GM12872 (cell line): ENCODE results near the gene AATK.

Experiments used
- CTCF ChIP-seq: IDR thresholded peaks from 3 replicates; pipeline ENCODE4 v1.5.1; 2011; ENCODE audit warnings: low read depth, mild to moderate bottlenecking, low read length, moderate library complexity; ENCODE audit not compliant: insufficient read depth

Gene AATK

GRCh38 chr17:81110488-81111040 lies 55.5 kb downstream of the AATK start:
- no peak for TF ChIP-seq CTCF

GRCh38 chr17:81109957-81110356 lies 56.1 kb downstream of the AATK start:
- no peak for TF ChIP-seq CTCF

DNA sequence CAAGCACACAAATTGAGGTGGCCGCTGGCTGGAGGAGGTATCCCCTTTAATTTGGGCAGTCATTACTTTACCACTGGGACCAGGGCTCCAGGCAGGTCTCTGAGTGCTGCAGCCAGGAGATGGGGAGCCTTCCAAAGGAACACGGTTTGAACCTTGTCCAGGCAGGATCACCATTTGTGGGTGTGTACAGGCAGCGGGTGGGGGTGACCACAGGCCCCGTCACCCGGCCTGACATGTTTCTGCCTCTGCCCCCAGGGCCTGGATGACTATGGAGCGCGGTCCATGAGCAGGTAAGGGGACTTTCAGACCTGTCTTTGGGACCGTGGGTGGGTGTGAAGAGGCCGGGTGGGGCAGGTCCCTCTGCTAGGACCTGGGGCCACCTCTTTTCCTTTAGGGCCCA lies 57.8 kb downstream of the AATK start:
- TF ChIP-seq CTCF: no peak

GRCh38 chr17:81106716-81107115 lies 59.3 kb downstream of the AATK start:
- TF ChIP-seq CTCF: no peak

- no peak for TF ChIP-seq CTCF
Measured at GRCh38 chr17:81103379-81103778, 62.6 kb downstream of the AATK start.

DNA sequence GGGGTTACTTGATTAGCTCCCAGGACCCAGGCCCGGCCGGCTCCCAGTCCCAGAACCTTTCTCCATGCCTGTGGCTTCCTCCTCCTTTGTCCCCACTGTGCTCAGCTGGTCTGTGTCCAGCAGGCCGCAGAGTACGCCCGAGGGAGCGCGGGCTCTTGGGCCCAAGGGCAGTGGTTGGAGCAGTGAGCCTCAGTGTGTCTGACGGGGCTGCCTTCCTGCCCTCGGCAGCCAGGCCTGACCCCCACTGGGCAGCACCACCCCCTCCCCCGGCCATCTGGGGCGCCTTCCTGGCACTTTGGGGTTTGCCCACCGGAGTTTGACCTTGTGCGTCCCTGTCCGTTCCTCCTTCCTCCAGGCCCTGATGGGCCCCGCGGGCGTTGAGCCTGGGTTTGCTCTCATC lies 63.2 kb downstream of the AATK start:
- TF ChIP-seq CTCF: no peak

- TF ChIP-seq CTCF: no peak
Measured at GRCh38 chr17:81102352-81102751, 63.7 kb downstream of the AATK start.
